ENCODE data around the gene ELAC2.

DNA sequence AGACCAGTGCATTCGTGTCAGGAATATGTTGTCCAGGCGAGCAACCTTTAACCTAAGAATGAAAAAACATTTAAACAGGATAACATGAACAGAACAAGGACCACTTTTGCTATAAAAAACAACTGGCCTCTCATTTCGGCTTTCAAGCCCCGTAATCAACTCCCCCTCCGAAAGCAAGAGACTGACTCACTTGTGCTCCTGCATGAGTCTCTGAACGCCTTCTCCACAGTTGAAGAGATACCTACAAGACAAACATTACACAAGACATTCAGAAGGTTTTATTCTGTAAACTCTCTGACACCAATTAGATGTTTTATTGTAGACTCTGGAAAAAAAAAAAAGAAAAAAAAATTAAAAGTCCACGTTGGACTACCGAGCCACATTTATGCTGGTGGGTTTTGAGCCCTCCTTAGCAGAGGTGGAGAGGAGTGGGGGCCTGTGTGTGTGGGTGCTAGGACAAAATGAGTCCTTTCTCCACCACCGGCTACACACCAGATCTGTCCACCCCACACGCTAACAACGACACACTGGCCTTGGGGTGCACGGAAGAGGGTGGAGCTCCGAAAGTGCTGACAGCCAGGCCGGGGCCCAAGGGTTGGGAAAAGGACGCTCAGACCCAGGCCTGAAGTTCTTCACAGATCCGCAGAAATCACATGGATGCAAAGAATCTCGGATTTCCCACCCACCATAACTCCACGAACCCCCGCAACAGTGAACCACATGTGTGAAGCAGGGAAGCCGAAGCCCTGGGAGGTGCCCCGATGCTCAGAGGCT lies 759 bp downstream of the ELAC2 start:
- TF ChIP-seq ZNF274 (IDR thresholded peaks at IDR 0.05; ENCODE audit: low read depth, low read length) (no peak), YY1 (IDR thresholded peaks at IDR 0.05; ENCODE audit: insufficient read depth, insufficient read length) (no peak), SUZ12 (IDR thresholded peaks at IDR 0.05; ENCODE audit: extremely low read depth, insufficient read depth, insufficient read length) (no peak)

Measured in NT2/D1 (cell line).